ENCODE results near the gene CLCA1. TPM values are rescaled to one million over a fixed set of nuclear protein-coding genes. Genes with fewer than 3 reads are reported as not detected.

Gene CLCA1
- polyA plus RNA-seq, 1 experiment: not detected

- ChIA-PET POLR2A (no interaction called here), CTCF (interaction anchor here (1.3 to 1.6 kb wide), 2 partner anchors 26 to 53 kb away, joined by 3 to 4 read pairs; no protein-coding TSS in a partner anchor)
- Histone ChIP-seq H3K4me3 (ENCODE audit: low read depth, low read length) (no peak overlapping the region), H3K9me3 (ENCODE audit: control insufficient read depth, insufficient read depth, low read length) (no peaks in the 10 kb centered on the region), H3K27ac (ENCODE audit: low read depth, low read length) (no peak overlapping the region), H3K27me3 (ENCODE audit: control insufficient read depth, insufficient read depth, low read length) (no peaks in the 10 kb centered on the region)
- no peak for DNase-seq (ENCODE audit: low read depth, low spot score)
- TF ChIP-seq CTCF (IDR thresholded peaks at IDR 0.05; ENCODE audit: low read depth, low read length): no peak
Measured at GRCh38 chr1:86447198-86447790, 21.4 kb upstream of the CLCA1 start.

- ChIA-PET CTCF (no interaction called here), POLR2A (no interaction called here)
- no peaks in the 10 kb centered on the region for H3K27me3 ChIP-seq (ENCODE audit: control insufficient read depth, insufficient read depth, low read length)
- no peak for DNase-seq (ENCODE audit: low read depth, low spot score)
- no peak overlapping the region for H3K4me3 ChIP-seq (ENCODE audit: low read depth, low read length)
- H3K9me3 ChIP-seq (ENCODE audit: control insufficient read depth, insufficient read depth, low read length): no peaks in the 10 kb centered on the region
- no peak for TF ChIP-seq CTCF (IDR thresholded peaks at IDR 0.05; ENCODE audit: low read depth, low read length)
- no peak overlapping the region for H3K27ac ChIP-seq (ENCODE audit: low read depth, low read length)
Measured at GRCh38 chr1:86448670-86449069, 20.1 kb upstream of the CLCA1 start.

GRCh38 chr1:86449103-86449502, 19.6 kb upstream of the CLCA1 start:
- DNase-seq (ENCODE audit: low read depth, low spot score): no peak
- ChIA-PET CTCF (no interaction called here), POLR2A (no interaction called here)
- Histone ChIP-seq H3K27me3 (ENCODE audit: control insufficient read depth, insufficient read depth, low read length) (no peaks in the 10 kb centered on the region), H3K4me3 (ENCODE audit: low read depth, low read length) (no peak overlapping the region), H3K27ac (ENCODE audit: low read depth, low read length) (no peak overlapping the region), H3K9me3 (ENCODE audit: control insufficient read depth, insufficient read depth, low read length) (no peaks in the 10 kb centered on the region)
- TF ChIP-seq CTCF (IDR thresholded peaks at IDR 0.05; ENCODE audit: low read depth, low read length): no peak

- peaks cover under 1% of the 10 kb centered on the region for H3K27me3 ChIP-seq (ENCODE audit: control insufficient read depth, insufficient read depth, low read length)
- H3K4me3 ChIP-seq (ENCODE audit: low read depth, low read length): no peak overlapping the region
- no peak for DNase-seq (ENCODE audit: low read depth, low spot score)
- CTCF ChIA-PET: interaction anchor here (1.4 kb wide), 1 partner anchor 24 kb away, joined by 14 read pairs; no protein-coding TSS in a partner anchor
- no peak for TF ChIP-seq CTCF (IDR thresholded peaks at IDR 0.05; ENCODE audit: low read depth, low read length)
- no peaks in the 10 kb centered on the region for H3K9me3 ChIP-seq (ENCODE audit: control insufficient read depth, insufficient read depth, low read length)
- H3K27ac ChIP-seq (ENCODE audit: low read depth, low read length): no peak overlapping the region
- POLR2A ChIA-PET: no interaction called here
Measured at GRCh38 chr1:86450847-86451246, 17.9 kb upstream of the CLCA1 start.

GRCh38 chr1:86453664-86454063, 15.1 kb upstream of the CLCA1 start:
- H3K9me3 ChIP-seq (ENCODE audit: control insufficient read depth, insufficient read depth, low read length): no peaks in the 10 kb centered on the region
- H3K27ac ChIP-seq (ENCODE audit: low read depth, low read length): no peak overlapping the region
- ChIA-PET CTCF (interaction anchor here (1.7 kb wide), 1 partner anchor 20 kb away, joined by 6 read pairs; no protein-coding TSS in a partner anchor), POLR2A (no interaction called here)
- TF ChIP-seq CTCF (IDR thresholded peaks at IDR 0.05; ENCODE audit: low read depth, low read length): no peak
- peaks cover 4% of the 10 kb centered on the region for H3K27me3 ChIP-seq (ENCODE audit: control insufficient read depth, insufficient read depth, low read length)
- H3K4me3 ChIP-seq (ENCODE audit: low read depth, low read length): no peak overlapping the region
- no peak for DNase-seq (ENCODE audit: low read depth, low spot score)
